Liver (tissue), 3 donors: ENCODE measurements around the gene GTPBP1.

Experiments
- FOXA1 ChIP-seq: IDR thresholded peaks from 2 replicates; pipeline ENCODE4 v1.6.1; 2016; ENCODE audit warnings: antibody characterized with exemption
- GABPA ChIP-seq, 2 donors: IDR thresholded peaks in 1 of 2; conservative IDR thresholded peaks in 1 of 2; 2 replicates each; pipeline ENCODE4 v1.6.1; 2016; ENCODE audit warnings: antibody characterized with exemption in 2 of 2, mild to moderate bottlenecking in 1 of 2, moderate library complexity in 1 of 2
- JUND ChIP-seq, 2 donors: IDR thresholded peaks; 2 replicates each; pipeline ENCODE4 v1.6.1; 2016; ENCODE audit warnings: antibody characterized with exemption in 2 of 2
- NR2F2 ChIP-seq: IDR thresholded peaks from 2 replicates; pipeline ENCODE4 v1.6.1; 2016; ENCODE audit warnings: antibody characterized with exemption
- RAD21 ChIP-seq, 2 donors: IDR thresholded peaks; 2 replicates each; pipeline ENCODE4 v1.6.1; 2016; ENCODE audit warnings: antibody characterized with exemption in 2 of 2, mild to moderate bottlenecking in 2 of 2
- RXRA ChIP-seq, 2 donors: IDR thresholded peaks; 2 replicates each; pipeline ENCODE4 v1.6.1; 2017 to 2018; ENCODE audit warnings: antibody characterized with exemption in 2 of 2, mild to moderate bottlenecking in 1 of 2
- TAF1 ChIP-seq: conservative IDR thresholded peaks from 2 replicates; pipeline ENCODE4 v1.6.1; 2016; ENCODE audit warnings: antibody characterized with exemption, mild to moderate bottlenecking
- TF ChIP-seq, protein P1 (sequence below): IDR thresholded peaks from 2 replicates; pipeline ENCODE4 v1.6.1; 2016; ENCODE audit warnings: antibody characterized with exemption
- TF ChIP-seq, protein P2 (sequence below): fragments of 150-350 bp; IDR thresholded peaks from 2 replicates; pipeline ENCODE4 v1.5.1; 2017; ENCODE audit warnings: improper control_type of control experiment, low read depth, low read length; ENCODE audit not compliant: missing input control
- TF ChIP-seq, protein P3 (sequence below): IDR thresholded peaks from 2 replicates; pipeline ENCODE4 v1.6.1; 2016; ENCODE audit warnings: antibody characterized with exemption
- TF ChIP-seq, protein P4 (sequence below): IDR thresholded peaks from 2 replicates; pipeline ENCODE4 v1.6.1; 2016; ENCODE audit warnings: antibody characterized with exemption, mild to moderate bottlenecking
- TF ChIP-seq, protein P5 (sequence below): IDR thresholded peaks from 2 replicates; pipeline ENCODE4 v1.6.1; 2016; ENCODE audit warnings: antibody characterized with exemption
- donor health status: healthy.
- donor health status: healthy.

DNA sequence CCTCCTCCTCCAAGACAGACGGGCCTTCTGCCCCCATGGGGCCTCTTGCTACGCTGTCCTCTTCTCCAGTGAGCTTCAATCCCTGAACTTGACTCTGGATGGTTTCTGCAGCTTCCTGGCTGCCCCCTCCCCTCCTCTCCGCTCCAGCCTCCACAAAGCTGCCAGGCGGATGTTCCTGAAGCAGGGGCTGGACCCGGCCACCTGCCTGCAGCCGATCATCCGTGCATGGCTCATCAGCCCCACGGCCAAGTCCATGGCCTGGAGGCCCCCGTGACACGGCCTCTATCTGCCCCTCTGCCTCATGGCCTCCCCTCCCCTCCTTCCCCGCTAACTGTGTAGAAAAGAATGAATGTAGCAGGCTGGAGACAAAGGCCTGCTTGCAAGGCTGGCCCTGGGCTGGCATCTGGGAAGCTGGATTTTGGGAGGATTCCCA lies 56.8 kb downstream of the GTPBP1 start:
- TF ChIP-seq, protein P1, sequence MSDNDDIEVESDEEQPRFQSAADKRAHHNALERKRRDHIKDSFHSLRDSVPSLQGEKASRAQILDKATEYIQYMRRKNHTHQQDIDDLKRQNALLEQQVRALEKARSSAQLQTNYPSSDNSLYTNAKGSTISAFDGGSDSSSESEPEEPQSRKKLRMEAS: no peak
- TF ChIP-seq JUND (IDR thresholded peaks at IDR 0.05) (no peak), GABPA (IDR thresholded peaks at IDR 0.05 in 1 of 2, conservative IDR thresholded peaks at IDR 0.05 in 1 of 2) (no peak), FOXA1 (no peak), TAF1 (no peak), RAD21 (IDR thresholded peaks at IDR 0.05) (no peak), NR2F2 (no peak), RXRA (IDR thresholded peaks at IDR 0.05) (no peak)
- TF ChIP-seq, protein P2, sequence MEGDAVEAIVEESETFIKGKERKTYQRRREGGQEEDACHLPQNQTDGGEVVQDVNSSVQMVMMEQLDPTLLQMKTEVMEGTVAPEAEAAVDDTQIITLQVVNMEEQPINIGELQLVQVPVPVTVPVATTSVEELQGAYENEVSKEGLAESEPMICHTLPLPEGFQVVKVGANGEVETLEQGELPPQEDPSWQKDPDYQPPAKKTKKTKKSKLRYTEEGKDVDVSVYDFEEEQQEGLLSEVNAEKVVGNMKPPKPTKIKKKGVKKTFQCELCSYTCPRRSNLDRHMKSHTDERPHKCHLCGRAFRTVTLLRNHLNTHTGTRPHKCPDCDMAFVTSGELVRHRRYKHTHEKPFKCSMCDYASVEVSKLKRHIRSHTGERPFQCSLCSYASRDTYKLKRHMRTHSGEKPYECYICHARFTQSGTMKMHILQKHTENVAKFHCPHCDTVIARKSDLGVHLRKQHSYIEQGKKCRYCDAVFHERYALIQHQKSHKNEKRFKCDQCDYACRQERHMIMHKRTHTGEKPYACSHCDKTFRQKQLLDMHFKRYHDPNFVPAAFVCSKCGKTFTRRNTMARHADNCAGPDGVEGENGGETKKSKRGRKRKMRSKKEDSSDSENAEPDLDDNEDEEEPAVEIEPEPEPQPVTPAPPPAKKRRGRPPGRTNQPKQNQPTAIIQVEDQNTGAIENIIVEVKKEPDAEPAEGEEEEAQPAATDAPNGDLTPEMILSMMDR: no peak
- TF ChIP-seq, protein P3, sequence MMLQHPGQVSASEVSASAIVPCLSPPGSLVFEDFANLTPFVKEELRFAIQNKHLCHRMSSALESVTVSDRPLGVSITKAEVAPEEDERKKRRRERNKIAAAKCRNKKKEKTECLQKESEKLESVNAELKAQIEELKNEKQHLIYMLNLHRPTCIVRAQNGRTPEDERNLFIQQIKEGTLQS: no peak
- TF ChIP-seq, protein P4, sequence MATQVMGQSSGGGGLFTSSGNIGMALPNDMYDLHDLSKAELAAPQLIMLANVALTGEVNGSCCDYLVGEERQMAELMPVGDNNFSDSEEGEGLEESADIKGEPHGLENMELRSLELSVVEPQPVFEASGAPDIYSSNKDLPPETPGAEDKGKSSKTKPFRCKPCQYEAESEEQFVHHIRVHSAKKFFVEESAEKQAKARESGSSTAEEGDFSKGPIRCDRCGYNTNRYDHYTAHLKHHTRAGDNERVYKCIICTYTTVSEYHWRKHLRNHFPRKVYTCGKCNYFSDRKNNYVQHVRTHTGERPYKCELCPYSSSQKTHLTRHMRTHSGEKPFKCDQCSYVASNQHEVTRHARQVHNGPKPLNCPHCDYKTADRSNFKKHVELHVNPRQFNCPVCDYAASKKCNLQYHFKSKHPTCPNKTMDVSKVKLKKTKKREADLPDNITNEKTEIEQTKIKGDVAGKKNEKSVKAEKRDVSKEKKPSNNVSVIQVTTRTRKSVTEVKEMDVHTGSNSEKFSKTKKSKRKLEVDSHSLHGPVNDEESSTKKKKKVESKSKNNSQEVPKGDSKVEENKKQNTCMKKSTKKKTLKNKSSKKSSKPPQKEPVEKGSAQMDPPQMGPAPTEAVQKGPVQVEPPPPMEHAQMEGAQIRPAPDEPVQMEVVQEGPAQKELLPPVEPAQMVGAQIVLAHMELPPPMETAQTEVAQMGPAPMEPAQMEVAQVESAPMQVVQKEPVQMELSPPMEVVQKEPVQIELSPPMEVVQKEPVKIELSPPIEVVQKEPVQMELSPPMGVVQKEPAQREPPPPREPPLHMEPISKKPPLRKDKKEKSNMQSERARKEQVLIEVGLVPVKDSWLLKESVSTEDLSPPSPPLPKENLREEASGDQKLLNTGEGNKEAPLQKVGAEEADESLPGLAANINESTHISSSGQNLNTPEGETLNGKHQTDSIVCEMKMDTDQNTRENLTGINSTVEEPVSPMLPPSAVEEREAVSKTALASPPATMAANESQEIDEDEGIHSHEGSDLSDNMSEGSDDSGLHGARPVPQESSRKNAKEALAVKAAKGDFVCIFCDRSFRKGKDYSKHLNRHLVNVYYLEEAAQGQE: no peak
- TF ChIP-seq, protein P5, sequence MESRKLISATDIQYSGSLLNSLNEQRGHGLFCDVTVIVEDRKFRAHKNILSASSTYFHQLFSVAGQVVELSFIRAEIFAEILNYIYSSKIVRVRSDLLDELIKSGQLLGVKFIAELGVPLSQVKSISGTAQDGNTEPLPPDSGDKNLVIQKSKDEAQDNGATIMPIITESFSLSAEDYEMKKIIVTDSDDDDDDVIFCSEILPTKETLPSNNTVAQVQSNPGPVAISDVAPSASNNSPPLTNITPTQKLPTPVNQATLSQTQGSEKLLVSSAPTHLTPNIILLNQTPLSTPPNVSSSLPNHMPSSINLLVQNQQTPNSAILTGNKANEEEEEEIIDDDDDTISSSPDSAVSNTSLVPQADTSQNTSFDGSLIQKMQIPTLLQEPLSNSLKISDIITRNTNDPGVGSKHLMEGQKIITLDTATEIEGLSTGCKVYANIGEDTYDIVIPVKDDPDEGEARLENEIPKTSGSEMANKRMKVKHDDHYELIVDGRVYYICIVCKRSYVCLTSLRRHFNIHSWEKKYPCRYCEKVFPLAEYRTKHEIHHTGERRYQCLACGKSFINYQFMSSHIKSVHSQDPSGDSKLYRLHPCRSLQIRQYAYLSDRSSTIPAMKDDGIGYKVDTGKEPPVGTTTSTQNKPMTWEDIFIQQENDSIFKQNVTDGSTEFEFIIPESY: no peak
